D721Med (cell line): ENCODE measurements around the gene FARSA.

Source experiments
- DNase-seq: peaks from one replicate; pipeline ENCODE4 v3.0.0; 2011; ENCODE audit warnings: low spot score; ENCODE audit not compliant: insufficient read length
- FAIRE-seq: peaks from 2 replicates; lab custom pipeline; 2011; peaks lifted over from hg19 to GRCh38; lab: Jason Lieb, UNC
- CTCF ChIP-seq: IDR thresholded peaks from 2 replicates; pipeline ENCODE4 v1.5.1; 2012; ENCODE audit warnings: mild to moderate bottlenecking, control low read depth; ENCODE audit not compliant: insufficient read depth; ENCODE audit errors: missing control alignments

Gene FARSA

DNA sequence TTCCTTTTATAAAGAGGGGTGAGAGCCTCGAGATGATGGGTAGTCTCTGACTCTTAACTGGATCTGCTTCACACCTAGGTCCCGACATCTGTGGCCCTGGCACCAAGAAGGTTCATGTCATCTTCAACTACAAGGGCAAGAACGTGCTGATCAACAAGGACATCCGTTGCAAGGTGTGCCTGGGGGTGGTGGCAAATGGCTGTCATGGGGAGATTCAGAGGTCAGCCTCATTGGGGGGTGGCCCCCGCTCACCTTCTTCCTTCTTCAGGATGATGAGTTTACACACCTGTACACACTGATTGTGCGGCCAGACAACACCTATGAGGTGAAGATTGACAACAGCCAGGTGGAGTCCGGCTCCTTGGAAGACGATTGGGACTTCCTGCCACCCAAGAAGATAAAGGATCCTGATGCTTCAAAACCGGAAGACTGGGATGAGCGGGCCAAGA is 6.5 kb upstream of the FARSA start:
- FAIRE-seq (no peak), DNase-seq (no peak)
- TF ChIP-seq CTCF: no peak

- no peak for TF ChIP-seq CTCF
- DNase-seq (no peak), FAIRE-seq (no peak)
These were observed 5.5 kb upstream of the FARSA start for GRCh38 chr19:12938779-12939601.

- FAIRE-seq (no peak), DNase-seq (peak; percentile 94)
These were observed 4.6 kb upstream of the FARSA start, which contains the start of gene CALR for GRCh38 chr19:12937927-12938778. Gene CALR, plus strand, starts transcription at chr19:12938609. Its CDS starts 71 bp downstream, at chr19:12938680.

DNA sequence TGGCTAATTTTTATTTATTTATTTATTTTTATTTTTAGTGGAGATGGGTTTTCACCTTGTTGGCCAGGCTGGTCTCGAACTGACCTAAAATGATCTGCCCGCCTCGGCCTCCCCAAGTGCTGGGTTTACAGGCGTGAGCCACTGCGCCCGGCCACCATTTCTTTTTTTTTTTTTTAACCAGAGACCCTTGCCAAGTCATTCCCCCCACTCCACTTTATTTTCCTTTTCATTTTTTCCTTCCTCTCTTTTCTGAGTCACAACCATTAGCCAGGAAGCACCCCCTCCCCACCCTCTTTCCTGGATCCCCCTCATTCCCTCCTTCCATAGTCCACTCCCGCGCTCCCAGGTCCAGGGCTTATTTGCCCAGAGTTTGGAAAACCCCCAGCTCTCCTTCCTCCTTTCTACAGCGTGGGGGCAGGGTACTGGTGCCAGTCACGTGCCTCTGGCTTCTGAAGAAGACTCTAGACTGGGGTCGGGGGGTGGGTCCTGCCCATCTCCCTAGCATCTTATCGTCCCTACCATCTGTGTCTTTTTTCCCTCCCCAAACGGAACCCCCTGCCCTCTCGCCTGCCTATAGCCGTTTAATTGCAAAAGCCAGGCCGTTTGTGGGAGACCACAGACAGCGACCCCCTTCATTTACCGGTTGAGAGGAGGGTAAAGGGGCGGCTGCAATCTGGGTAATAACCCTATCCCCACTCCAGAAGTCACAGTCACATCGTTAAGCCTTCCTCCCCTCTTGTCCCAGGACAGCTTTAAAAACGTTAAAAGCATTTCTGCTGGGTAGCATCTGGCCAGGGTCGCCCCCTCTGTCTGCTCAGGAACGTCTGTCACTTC is 3.8 kb upstream of the FARSA start:
- TF ChIP-seq CTCF: no peak
- DNase-seq (no peak), FAIRE-seq (no peak)

More at GRCh38 chr19:12937927-12938778, 4.6 kb upstream of the FARSA start, which contains the start of gene CALR:
- no peak for TF ChIP-seq CTCF

DNA sequence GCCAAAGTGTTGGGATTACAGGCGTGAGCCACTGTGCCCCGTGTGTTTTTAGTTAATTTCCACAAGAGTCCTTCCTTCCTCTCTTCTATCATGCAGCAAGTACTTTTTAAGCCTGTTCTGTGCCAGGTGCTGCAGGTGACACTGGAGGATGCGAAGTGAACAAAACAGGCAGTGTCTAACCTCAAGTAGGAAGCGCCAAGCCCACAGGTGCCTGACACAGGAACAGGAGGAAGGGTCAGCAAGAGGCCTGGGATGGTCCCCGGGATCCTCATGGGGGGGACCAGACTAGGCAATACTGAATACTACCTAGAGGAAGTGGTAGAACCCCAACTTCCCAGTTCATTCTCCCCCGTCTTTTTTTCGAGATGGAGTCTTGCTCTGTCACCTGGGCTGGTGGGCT is 3.1 kb upstream of the FARSA start:
- no peak for TF ChIP-seq CTCF
- FAIRE-seq (no peak), DNase-seq (no peak)

DNA sequence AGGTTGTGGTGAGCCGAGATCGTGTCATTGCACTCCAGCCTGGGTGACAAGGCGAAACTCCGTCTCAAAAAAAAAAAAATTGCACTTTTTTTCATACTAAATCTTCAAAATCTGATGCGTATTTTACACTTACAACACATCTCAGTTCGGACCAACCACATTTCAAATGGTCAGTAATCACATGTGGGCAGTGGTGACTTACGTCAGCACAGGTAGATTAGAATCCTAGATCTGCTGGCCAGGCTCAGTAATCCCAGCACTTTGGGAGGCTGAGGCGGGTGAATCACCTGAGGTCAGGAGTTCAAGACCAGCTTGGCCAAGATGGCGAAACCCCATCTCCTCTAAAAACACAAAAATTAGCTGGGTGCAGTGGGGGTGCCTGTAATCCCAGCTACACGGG is 1.6 kb upstream of the FARSA start:
- no peak for TF ChIP-seq CTCF
- DNase-seq (no peak), FAIRE-seq (no peak)
